ENCODE results near the gene TMEM41B.

- TF ChIP-seq CTCF (IDR thresholded peaks at IDR 0.05) (no peak), POLR2A (IDR thresholded peaks at IDR 0.05) (no peak), EP300 (IDR thresholded peaks at IDR 0.05; ENCODE audit: low read depth) (no peak)
Observed at GRCh38 chr11:9263840-9264315, 50.5 kb downstream of the TMEM41B start.
